ENCODE data around the gene MRPL14. TPM values are rescaled to one million over a fixed set of nuclear protein-coding genes. Genes with fewer than 3 reads are reported as not detected.

The MRPL14 gene
- total and polyA plus RNA-seq, 9 of the 15 experiments (the other 6 are each of a cell fraction or from before 2014, with no cell fraction given), result 126 to 424 (median 165) TPM

DNA sequence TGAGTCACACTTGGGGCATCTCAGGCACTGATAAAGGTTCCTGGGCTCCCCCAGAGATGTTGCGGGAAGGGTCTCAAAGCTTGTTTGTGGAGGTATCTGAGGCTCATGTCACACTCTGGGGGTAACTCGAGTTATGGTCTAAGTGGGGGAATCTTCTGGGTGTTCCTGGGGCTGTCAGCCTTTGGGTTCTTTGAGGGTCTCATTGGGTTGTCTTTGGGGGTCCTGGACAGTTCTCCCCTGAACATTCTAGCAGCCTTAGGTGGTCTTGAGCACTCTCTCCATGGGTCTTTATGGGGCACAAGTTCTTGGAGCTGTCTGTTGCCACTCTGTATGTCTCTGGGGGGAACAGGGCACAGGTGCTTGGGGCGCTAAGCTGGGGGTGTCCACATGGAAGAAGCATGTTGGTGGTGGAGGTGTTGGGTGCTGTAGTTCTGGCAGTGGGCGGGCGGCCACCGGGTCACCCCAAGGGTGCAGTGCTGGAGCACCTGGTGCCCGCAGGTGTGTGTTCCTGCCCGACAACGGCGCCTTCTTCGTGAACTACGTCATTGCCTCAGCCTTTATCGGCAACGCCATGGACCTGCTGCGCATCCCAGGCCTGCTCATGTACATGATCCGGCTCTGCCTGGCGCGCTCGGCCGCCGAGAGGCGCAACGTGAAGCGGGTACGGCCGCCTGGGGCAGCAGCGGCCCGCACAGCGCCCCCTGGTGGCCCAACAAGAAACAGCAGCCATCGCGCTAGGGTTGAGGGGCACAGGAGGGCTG lies 24.3 kb upstream of the MRPL14 start (continued):
- TF ChIP-seq, protein P1, sequence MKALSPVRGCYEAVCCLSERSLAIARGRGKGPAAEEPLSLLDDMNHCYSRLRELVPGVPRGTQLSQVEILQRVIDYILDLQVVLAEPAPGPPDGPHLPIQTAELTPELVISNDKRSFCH (CRISPR knock-in tag; IDR thresholded peaks at IDR 0.05), result no peak
- TF ChIP-seq, protein P1 (tag; IDR thresholded peaks at IDR 0.05), result peak; percentile 59; the same call in 1 of the 2 replicates
- TF ChIP-seq BCOR (IDR thresholded peaks at IDR 0.05) (no peak), ETS2 (tag; IDR thresholded peaks at IDR 0.05; ENCODE audit: borderline replicate concordance, poor library complexity, severe bottlenecking) (no peak), COPS2 (conservative IDR thresholded peaks at IDR 0.05) (no peak), CBX5 (IDR thresholded peaks at IDR 0.05; ENCODE audit: borderline replicate concordance, low read depth) (no peak), ZNF217 (CRISPR knock-in tag; IDR thresholded peaks at IDR 0.05) (no peak), ATF7 (IDR thresholded peaks at IDR 0.05) (peak; percentile 87), HNRNPLL (IDR thresholded peaks at IDR 0.05; ENCODE audit: low read depth, low read length, poor library complexity, severe bottlenecking) (peak; percentile 83)
- TF ChIP-seq, protein P2, sequence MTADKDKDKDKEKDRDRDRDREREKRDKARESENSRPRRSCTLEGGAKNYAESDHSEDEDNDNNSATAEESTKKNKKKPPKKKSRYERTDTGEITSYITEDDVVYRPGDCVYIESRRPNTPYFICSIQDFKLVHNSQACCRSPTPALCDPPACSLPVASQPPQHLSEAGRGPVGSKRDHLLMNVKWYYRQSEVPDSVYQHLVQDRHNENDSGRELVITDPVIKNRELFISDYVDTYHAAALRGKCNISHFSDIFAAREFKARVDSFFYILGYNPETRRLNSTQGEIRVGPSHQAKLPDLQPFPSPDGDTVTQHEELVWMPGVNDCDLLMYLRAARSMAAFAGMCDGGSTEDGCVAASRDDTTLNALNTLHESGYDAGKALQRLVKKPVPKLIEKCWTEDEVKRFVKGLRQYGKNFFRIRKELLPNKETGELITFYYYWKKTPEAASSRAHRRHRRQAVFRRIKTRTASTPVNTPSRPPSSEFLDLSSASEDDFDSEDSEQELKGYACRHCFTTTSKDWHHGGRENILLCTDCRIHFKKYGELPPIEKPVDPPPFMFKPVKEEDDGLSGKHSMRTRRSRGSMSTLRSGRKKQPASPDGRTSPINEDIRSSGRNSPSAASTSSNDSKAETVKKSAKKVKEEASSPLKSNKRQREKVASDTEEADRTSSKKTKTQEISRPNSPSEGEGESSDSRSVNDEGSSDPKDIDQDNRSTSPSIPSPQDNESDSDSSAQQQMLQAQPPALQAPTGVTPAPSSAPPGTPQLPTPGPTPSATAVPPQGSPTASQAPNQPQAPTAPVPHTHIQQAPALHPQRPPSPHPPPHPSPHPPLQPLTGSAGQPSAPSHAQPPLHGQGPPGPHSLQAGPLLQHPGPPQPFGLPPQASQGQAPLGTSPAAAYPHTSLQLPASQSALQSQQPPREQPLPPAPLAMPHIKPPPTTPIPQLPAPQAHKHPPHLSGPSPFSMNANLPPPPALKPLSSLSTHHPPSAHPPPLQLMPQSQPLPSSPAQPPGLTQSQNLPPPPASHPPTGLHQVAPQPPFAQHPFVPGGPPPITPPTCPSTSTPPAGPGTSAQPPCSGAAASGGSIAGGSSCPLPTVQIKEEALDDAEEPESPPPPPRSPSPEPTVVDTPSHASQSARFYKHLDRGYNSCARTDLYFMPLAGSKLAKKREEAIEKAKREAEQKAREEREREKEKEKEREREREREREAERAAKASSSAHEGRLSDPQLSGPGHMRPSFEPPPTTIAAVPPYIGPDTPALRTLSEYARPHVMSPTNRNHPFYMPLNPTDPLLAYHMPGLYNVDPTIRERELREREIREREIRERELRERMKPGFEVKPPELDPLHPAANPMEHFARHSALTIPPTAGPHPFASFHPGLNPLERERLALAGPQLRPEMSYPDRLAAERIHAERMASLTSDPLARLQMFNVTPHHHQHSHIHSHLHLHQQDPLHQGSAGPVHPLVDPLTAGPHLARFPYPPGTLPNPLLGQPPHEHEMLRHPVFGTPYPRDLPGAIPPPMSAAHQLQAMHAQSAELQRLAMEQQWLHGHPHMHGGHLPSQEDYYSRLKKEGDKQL (CRISPR knock-in tag; IDR thresholded peaks at IDR 0.05; ENCODE audit: borderline replicate concordance), result no peak
- TF ChIP-seq, protein P3, sequence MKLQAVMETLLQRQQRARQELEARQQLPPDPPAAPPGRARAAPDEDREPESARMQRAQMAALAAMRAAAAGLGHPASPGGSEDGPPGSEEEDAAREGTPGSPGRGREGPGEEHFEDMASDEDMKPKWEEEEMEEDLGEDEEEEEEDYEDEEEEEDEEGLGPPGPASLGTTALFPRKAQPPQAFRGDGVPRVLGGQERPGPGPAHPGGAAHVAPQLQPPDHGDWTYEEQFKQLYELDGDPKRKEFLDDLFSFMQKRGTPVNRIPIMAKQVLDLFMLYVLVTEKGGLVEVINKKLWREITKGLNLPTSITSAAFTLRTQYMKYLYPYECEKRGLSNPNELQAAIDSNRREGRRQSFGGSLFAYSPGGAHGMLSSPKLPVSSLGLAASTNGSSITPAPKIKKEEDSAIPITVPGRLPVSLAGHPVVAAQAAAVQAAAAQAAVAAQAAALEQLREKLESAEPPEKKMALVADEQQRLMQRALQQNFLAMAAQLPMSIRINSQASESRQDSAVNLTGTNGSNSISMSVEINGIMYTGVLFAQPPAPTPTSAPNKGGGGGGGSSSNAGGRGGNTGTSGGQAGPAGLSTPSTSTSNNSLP (IDR thresholded peaks at IDR 0.05; ENCODE audit: borderline replicate concordance, low read depth, low read length), result peak; percentile 31; the same call in 1 of the 2 replicates
- TF ChIP-seq, protein P4, sequence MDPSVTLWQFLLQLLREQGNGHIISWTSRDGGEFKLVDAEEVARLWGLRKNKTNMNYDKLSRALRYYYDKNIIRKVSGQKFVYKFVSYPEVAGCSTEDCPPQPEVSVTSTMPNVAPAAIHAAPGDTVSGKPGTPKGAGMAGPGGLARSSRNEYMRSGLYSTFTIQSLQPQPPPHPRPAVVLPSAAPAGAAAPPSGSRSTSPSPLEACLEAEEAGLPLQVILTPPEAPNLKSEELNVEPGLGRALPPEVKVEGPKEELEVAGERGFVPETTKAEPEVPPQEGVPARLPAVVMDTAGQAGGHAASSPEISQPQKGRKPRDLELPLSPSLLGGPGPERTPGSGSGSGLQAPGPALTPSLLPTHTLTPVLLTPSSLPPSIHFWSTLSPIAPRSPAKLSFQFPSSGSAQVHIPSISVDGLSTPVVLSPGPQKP (CRISPR knock-in tag; IDR thresholded peaks at IDR 0.05), result no peak
- TF ChIP-seq, protein P5, sequence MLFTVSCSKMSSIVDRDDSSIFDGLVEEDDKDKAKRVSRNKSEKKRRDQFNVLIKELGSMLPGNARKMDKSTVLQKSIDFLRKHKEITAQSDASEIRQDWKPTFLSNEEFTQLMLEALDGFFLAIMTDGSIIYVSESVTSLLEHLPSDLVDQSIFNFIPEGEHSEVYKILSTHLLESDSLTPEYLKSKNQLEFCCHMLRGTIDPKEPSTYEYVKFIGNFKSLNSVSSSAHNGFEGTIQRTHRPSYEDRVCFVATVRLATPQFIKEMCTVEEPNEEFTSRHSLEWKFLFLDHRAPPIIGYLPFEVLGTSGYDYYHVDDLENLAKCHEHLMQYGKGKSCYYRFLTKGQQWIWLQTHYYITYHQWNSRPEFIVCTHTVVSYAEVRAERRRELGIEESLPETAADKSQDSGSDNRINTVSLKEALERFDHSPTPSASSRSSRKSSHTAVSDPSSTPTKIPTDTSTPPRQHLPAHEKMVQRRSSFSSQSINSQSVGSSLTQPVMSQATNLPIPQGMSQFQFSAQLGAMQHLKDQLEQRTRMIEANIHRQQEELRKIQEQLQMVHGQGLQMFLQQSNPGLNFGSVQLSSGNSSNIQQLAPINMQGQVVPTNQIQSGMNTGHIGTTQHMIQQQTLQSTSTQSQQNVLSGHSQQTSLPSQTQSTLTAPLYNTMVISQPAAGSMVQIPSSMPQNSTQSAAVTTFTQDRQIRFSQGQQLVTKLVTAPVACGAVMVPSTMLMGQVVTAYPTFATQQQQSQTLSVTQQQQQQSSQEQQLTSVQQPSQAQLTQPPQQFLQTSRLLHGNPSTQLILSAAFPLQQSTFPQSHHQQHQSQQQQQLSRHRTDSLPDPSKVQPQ (CRISPR knock-in tag; IDR thresholded peaks at IDR 0.05; ENCODE audit: borderline replicate concordance), result no peak

Measured in K562 (cell line).